ENCODE results near the gene HEPHL1.

HEPHL1 gene

DNA sequence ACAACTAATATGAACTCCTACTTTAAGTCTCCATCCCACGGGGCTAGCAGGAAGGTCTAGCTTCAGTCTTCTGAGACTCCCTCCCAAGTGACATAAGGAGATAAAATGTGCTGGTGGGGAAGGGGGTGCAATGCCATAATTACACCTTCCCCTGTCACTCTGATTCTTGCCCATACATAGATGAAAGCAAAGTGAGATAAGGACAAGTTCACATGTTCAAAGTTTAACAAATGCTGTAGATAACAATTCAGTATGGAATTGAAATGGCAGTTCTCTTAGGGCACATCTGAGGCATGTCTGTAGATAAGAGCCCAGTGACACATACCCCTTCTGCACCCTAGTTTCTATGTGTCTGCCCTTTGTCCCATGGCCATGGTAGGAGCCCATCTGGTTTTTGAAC lies 69.2 kb downstream of the HEPHL1 start:
- TF ChIP-seq, protein P1, sequence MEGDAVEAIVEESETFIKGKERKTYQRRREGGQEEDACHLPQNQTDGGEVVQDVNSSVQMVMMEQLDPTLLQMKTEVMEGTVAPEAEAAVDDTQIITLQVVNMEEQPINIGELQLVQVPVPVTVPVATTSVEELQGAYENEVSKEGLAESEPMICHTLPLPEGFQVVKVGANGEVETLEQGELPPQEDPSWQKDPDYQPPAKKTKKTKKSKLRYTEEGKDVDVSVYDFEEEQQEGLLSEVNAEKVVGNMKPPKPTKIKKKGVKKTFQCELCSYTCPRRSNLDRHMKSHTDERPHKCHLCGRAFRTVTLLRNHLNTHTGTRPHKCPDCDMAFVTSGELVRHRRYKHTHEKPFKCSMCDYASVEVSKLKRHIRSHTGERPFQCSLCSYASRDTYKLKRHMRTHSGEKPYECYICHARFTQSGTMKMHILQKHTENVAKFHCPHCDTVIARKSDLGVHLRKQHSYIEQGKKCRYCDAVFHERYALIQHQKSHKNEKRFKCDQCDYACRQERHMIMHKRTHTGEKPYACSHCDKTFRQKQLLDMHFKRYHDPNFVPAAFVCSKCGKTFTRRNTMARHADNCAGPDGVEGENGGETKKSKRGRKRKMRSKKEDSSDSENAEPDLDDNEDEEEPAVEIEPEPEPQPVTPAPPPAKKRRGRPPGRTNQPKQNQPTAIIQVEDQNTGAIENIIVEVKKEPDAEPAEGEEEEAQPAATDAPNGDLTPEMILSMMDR (conservative IDR thresholded peaks at IDR 0.05; ENCODE audit: control insufficient read depth, insufficient read depth, low read depth, low read length), result no peak
- no peak for DNase-seq (ENCODE audit: low read depth)
- no peak overlapping the region for H3K4me3 ChIP-seq (ENCODE audit: control insufficient read depth, low read depth, low read length)

GRCh38 chr11:94091091-94091490 lies 69.9 kb downstream of the HEPHL1 start:
- no peak overlapping the region for H3K4me3 ChIP-seq (ENCODE audit: control insufficient read depth, low read depth, low read length)
- DNase-seq (ENCODE audit: low read depth), result no peak
- TF ChIP-seq, protein P1 (conservative IDR thresholded peaks at IDR 0.05; ENCODE audit: control insufficient read depth, insufficient read depth, low read depth, low read length), result no peak

DNA sequence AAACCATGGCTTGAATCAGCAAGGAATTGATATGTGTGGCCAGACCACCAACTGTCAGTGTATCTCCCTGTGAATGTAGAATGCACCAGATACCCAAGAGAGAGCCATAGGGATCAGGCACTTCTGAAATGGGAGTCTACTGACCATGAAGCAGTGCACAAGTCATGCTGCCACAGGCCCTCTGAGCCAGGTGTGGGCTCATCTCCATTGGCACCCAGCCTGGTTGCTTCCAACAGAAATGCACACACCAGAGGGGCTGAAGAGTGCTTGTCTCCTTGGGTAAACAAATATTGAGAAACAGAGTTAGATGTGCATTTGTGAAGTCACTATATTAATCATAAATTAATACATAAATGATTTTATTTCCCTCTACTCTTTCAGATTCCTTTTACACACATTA lies 79.1 kb downstream of the HEPHL1 start:
- H3K4me3 ChIP-seq (ENCODE audit: control insufficient read depth, low read depth, low read length), result no peak overlapping the region
- TF ChIP-seq, protein P1 (conservative IDR thresholded peaks at IDR 0.05; ENCODE audit: control insufficient read depth, insufficient read depth, low read depth, low read length), result no peak
- no peak for DNase-seq (ENCODE audit: low read depth)

DNA sequence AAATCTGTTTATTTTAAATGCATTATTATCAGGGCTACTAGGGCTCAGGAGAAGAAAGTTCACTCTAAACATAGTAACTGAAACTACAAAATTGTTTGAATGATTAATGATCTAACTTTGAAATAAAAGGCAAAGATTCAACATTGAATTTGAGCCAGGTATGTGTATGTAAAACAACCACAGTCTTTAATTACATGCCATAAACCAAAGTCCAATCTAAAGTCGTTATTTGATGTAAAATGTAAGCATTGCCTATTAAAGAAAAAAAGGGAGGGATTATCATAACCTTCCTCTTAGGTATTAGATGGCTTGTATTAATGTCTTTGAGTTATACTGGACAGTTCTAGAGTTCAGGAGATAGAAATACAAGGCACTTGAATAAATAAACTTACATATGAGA lies 82.3 kb downstream of the HEPHL1 start:
- no peak for DNase-seq (ENCODE audit: low read depth)
- no peak overlapping the region for H3K4me3 ChIP-seq (ENCODE audit: control insufficient read depth, low read depth, low read length)
- TF ChIP-seq, protein P1 (conservative IDR thresholded peaks at IDR 0.05; ENCODE audit: control insufficient read depth, insufficient read depth, low read depth, low read length), result no peak

DNA sequence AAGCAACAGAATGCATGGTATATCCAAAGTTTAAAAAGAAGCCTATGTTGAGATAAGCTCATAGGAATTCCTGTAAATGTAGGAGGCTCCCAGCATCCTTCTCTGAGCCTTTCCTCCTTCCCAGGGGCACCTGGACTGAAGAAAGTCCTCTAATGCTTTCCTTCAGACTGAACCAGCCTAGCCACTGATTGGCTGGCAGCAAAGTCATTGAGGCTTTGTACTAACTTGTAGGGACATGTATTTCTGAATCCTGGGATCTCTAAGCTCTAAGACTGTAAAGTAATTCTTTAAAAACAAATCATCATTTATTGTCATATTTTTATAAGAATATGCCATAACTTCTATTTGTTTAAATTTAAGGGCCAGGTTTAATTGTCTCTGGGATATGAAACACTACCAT lies 83.6 kb downstream of the HEPHL1 start:
- no peak overlapping the region for H3K4me3 ChIP-seq (ENCODE audit: control insufficient read depth, low read depth, low read length)
- DNase-seq (ENCODE audit: low read depth), result no peak
- TF ChIP-seq, protein P1 (conservative IDR thresholded peaks at IDR 0.05; ENCODE audit: control insufficient read depth, insufficient read depth, low read depth, low read length), result no peak

DNA sequence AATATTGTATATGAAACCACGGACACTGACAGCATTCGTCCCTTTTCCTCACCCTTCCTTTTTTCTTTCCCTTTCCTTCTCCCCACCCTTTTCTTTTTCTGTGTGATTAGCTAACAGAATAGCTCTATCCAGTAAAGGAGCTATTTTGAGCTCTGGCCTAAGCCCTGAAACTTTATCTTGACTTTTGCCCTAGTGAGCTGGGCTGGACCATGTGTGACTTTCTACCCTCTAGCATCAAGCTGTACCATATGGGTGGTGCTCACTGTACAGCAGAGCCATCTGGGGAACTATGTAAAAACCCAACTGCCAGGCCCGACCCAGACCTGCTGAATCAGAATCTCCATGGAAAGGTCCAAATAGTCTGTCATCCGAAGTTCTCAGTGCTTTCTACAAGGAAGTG lies 85.6 kb downstream of the HEPHL1 start:
- TF ChIP-seq, protein P1 (conservative IDR thresholded peaks at IDR 0.05; ENCODE audit: control insufficient read depth, insufficient read depth, low read depth, low read length), result no peak
- DNase-seq (ENCODE audit: low read depth), result no peak
- H3K4me3 ChIP-seq (ENCODE audit: control insufficient read depth, low read depth, low read length), result no peak overlapping the region

GRCh38 chr11:94107363-94107762 lies 86.2 kb downstream of the HEPHL1 start:
- TF ChIP-seq, protein P1 (conservative IDR thresholded peaks at IDR 0.05; ENCODE audit: control insufficient read depth, insufficient read depth, low read depth, low read length), result no peak
- no peak for DNase-seq (ENCODE audit: low read depth)
- no peak overlapping the region for H3K4me3 ChIP-seq (ENCODE audit: control insufficient read depth, low read depth, low read length)
